HFFc6 (cell line): Measurements from ENCODE around the gene WDR5. TPM values are rescaled to one million over a fixed set of nuclear protein-coding genes. Genes with fewer than 3 reads are reported as not detected.

Source experiments
- DNase-seq: peaks from one replicate; pipeline ENCODE4 v3.0.0-alpha.2; 2018
- H3K27ac Mint-ChIP-seq: 2 replicates; pipeline ENCODE4 v1.8.0; 2020; ENCODE audit warnings: mild to moderate bottlenecking, mixed read lengths
- H3K27me3 Mint-ChIP-seq: 2 replicates; pipeline ENCODE4 v1.8.0; 2021; ENCODE audit warnings: mild to moderate bottlenecking, moderate library complexity, mixed read lengths; ENCODE audit not compliant: insufficient read depth
- H3K36me3 Mint-ChIP-seq: 2 replicates; pipeline ENCODE4 v1.8.0; 2021; ENCODE audit warnings: low read depth, mixed read lengths
- H3K4me1 Mint-ChIP-seq: 2 replicates; pipeline ENCODE4 v1.8.0; 2020; ENCODE audit warnings: low read depth, mixed read lengths
- H3K4me3 Mint-ChIP-seq: 2 replicates; pipeline ENCODE4 v1.8.0; 2020; ENCODE audit warnings: mild to moderate bottlenecking, moderate library complexity, mixed read lengths
- H3K9me3 Mint-ChIP-seq: 2 replicates; pipeline ENCODE4 v1.8.0; 2020; ENCODE audit warnings: mild to moderate bottlenecking, mixed read lengths
- total RNA-seq, 6 experiments: library from RNA; stranded (reverse); fragmentation: NEBNext Ultra II Directional; extraction: Animal tissue kit (Norgen Biotek cat#: 25700); gene quantifications; 2 replicates in 1 of 6; 3 replicates in 5 of 6; pipeline ENCODE4 v1.2.3, GENCODE V29; 2021
- TF ChIP-seq, protein P1 (sequence below): fragments of 200-600 bp; sonication (generic); IDR thresholded peaks from 2 replicates; pipeline ENCODE4 v1.5.0; 2021; ENCODE audit warnings: antibody characterized with exemption, mild to moderate bottlenecking

The WDR5 gene
- total RNA-seq, 6 experiments from 2014 or later = 24.6 to 31.1 (median 26.8) TPM

DNA sequence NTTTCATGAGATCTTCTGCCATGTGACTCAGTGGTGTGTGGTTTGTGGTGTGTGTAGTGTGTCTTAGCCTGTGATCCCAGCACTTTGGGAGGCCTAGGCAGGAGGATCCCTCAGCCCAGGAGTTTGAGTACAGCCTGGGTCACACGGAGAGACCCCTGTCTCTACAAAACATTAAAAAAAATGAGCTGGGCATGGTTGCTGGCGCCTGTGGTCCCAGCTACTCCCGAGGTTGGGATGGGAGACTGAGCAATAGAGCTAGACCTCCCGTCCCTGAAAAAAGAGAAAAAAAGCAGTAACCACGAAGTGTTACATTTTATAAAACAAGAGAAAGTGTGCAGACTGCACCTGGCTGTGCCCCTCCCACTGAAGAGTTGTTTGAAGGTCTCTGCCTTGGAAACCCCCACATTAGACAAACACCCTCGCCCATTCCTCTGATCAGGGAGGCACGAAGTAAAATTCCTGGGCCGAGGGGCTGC lies 49.7 kb downstream of the WDR5 start:
- TF ChIP-seq, protein P1, sequence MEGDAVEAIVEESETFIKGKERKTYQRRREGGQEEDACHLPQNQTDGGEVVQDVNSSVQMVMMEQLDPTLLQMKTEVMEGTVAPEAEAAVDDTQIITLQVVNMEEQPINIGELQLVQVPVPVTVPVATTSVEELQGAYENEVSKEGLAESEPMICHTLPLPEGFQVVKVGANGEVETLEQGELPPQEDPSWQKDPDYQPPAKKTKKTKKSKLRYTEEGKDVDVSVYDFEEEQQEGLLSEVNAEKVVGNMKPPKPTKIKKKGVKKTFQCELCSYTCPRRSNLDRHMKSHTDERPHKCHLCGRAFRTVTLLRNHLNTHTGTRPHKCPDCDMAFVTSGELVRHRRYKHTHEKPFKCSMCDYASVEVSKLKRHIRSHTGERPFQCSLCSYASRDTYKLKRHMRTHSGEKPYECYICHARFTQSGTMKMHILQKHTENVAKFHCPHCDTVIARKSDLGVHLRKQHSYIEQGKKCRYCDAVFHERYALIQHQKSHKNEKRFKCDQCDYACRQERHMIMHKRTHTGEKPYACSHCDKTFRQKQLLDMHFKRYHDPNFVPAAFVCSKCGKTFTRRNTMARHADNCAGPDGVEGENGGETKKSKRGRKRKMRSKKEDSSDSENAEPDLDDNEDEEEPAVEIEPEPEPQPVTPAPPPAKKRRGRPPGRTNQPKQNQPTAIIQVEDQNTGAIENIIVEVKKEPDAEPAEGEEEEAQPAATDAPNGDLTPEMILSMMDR = no peak
- H3K27ac Mint-ChIP-seq = no peak overlapping the region
- H3K27me3 Mint-ChIP-seq = peaks cover 20% of the 10 kb centered on the region
- H3K4me1 Mint-ChIP-seq = no peaks in the 10 kb centered on the region
- no peaks in the 10 kb centered on the region for H3K36me3 Mint-ChIP-seq
- no peak for DNase-seq
- no peak overlapping the region for H3K4me3 Mint-ChIP-seq
- peaks cover 8% of the 10 kb centered on the region for H3K9me3 Mint-ChIP-seq

DNA sequence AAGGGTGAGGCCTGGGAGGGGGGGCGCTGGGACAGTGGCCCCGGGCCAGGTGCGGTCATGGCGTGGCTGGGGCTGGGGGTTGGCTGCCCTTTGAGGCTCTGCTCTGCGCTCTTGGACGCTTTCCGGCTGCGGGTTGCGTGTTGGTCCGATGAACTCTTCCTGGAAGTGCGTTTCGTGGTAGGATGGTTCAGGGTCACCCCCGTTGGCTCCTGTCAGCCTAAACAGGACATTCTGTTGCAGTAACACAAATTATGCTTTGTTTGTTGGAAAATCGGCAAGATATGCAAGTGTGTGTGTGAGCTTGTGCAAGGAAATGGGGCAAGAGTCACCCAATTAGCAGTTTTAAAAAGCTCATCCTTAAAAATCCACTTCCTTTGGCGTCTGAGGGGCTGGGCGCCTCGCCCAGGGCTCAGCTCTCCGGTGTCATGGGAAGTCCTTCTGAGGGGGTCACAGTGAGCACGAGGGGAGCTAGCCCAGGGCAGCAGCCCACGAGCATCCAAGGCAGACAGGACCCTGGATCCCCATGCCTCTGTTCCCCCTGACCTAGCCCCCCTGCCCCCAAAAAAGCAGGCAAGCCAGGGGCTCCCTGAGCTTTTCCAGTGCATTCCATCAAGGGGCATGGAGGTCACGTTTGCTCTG lies 50.7 kb downstream of the WDR5 start:
- TF ChIP-seq, protein P1 = no peak
- H3K4me3 Mint-ChIP-seq = no peak overlapping the region
- H3K27ac Mint-ChIP-seq = no peak overlapping the region
- H3K9me3 Mint-ChIP-seq = peaks cover 8% of the 10 kb centered on the region
- no peak for DNase-seq
- H3K36me3 Mint-ChIP-seq = no peaks in the 10 kb centered on the region
- H3K27me3 Mint-ChIP-seq = peaks cover 16% of the 10 kb centered on the region
- no peaks in the 10 kb centered on the region for H3K4me1 Mint-ChIP-seq

DNA sequence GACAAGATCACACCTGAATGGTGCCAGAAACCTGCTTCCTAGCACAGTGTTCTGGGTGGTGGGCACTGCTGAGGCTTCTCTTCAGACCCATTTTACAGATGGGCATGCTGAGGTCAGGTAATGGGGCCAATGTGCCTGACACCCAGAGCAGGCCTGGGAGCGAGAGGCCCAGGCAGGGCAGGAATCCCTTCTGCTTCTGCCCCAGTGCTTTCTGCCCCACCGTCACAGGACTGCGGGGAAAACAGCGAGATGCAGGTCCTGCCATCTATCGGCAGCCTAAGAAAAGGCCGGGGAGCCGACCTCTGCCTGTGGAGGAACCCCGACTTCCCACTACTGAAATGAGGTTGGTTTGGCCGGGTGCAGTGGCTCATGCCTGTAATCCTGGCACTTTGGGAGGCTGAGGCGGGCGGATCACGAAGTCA lies 51.2 kb downstream of the WDR5 start:
- TF ChIP-seq, protein P1 = no peak
- Mint-ChIP-seq H3K4me1 (no peaks in the 10 kb centered on the region), H3K27me3 (peaks cover 16% of the 10 kb centered on the region), H3K36me3 (no peaks in the 10 kb centered on the region), H3K27ac (no peak overlapping the region), H3K4me3 (no peak overlapping the region), H3K9me3 (peaks cover 8% of the 10 kb centered on the region)
- DNase-seq = no peak

DNA sequence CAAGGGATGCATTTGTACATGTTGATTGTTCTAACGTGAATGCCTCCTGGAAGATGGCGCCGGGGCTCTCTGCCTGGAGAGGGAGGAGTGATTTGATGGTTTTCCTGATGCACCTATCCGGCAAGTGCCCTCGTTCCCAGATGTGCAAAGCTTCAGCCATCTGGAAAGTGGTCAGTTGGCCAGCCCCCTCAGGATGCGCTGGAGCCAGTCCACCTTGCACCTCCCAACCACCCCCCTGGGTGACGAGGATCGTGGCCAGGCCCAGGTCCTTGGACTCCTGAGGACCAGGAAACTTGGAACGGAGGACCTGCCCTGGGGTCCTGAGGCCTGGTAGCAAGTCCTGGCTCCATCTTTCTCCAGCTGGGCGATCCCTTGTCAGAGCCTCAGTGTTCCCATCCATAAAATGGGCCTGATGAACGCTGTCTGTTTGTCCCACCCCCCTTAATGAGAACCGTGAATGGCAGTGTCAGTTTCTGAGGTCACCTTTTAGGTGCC lies 52.1 kb downstream of the WDR5 start:
- TF ChIP-seq, protein P1 = no peak
- Mint-ChIP-seq H3K4me3 (no peak overlapping the region), H3K36me3 (no peaks in the 10 kb centered on the region), H3K9me3 (peaks cover 1% of the 10 kb centered on the region), H3K27ac (no peak overlapping the region), H3K4me1 (no peaks in the 10 kb centered on the region), H3K27me3 (peaks cover 16% of the 10 kb centered on the region)
- no peak for DNase-seq

DNA sequence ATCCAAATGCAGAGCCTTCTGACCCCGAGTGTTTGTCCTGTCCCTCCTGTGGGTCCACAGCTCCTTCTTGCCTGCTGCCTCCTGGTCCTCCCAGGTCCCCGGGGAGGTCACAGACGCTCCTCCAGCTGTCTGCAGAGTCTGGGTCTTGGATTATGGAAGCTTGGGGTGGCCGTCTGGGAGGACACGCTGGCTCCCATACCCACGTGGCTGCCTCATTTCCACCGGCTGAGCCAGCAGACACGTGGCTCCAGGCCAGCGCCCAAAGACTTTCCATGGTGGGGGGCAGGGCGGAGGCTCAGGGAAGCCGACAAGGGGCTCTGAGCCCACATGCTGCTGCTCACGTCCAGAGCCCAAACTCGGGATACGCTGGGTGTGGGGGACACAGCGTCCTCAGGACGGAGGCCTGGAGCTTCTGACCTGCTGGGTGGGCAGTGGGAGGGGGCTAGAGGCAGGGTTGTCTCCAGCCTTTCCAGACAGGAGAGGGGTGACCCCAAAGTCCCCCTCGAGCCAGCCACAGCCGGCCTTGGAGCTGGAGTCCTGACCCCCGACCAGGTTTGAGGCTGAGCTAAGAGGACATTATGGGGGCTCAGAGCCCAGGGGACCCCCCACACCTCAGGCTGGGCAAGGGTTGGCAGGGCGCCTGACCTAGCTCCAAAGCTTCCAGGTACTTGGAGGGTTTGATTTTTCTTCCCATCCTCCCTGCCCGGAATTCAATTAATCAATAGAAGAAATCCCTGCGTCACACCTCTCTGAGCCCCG lies 52.7 kb downstream of the WDR5 start:
- H3K4me1 Mint-ChIP-seq = no peaks in the 10 kb centered on the region
- no peak for DNase-seq
- TF ChIP-seq, protein P1 = no peak
- H3K9me3 Mint-ChIP-seq = no peaks in the 10 kb centered on the region
- peaks cover 20% of the 10 kb centered on the region for H3K27me3 Mint-ChIP-seq
- no peaks in the 10 kb centered on the region for H3K36me3 Mint-ChIP-seq
- no peak overlapping the region for H3K27ac Mint-ChIP-seq
- H3K4me3 Mint-ChIP-seq = no peak overlapping the region
